Adipose tissue (tissue), 3 donors: ENCODE results near the gene TXNRD1. TPM values are rescaled to one million over a fixed set of nuclear protein-coding genes. Genes with fewer than 3 reads are reported as not detected.
"Not testable (repeated sequence)": the region's sequence is repeated elsewhere in the genome, so short reads cannot be mapped to it uniquely, and the experiment has no call there.

Source experiments
- H3K27ac ChIP-seq: one replicate; pipeline ENCODE4 v1.5.1; 2013; ENCODE audit warnings: low read depth, low read length
- WGBS, 3 donors: extraction: QIAGEN DNeasy Blood & Tissue Kit; methylation state at CpG; one replicate each; pipeline ENCODE4 v1.1.7; 2013; 5-methylcytosine and 5-hydroxymethylcytosine counted together
- polyA plus RNA-seq, 3 donors: library from polyadenylated mRNA; stranded (reverse); fragments of 200-250 nt; gene quantifications; one replicate each; pipeline ENCODE4 v1.2.3, GENCODE V29; 2013
- donor health status: healthy with polysubstance abuse.
- donor health status: Bipolar disorder and iron deficiency.
- donor health status: healthy.

The TXNRD1 gene
- polyA plus RNA-seq, 3 donors, result 12.7 to 72.1 (median 44.7) TPM

DNA sequence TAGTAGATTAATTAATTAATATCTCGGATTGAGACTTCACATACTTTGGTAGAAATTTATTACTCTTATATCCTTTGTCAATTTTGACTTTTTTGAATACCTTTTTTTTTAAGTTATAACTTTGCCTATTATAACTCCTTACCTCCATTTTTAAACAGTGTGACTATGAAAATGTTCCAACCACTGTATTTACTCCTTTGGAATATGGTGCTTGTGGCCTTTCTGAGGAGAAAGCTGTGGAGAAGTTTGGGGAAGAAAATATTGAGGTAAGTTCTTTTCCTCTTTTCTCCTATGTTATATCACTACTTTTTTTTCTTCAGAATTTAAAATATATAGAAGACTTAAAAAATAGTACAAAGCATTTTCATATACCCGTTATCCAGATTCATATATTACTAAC, 115.8 kb downstream of the TXNRD1 start:
- no peak overlapping the region for H3K27ac ChIP-seq
- WGBS, 3 donors, result 95 to 98% (median 96%) methylated on average over 2 of the region's 2 CpGs

DNA sequence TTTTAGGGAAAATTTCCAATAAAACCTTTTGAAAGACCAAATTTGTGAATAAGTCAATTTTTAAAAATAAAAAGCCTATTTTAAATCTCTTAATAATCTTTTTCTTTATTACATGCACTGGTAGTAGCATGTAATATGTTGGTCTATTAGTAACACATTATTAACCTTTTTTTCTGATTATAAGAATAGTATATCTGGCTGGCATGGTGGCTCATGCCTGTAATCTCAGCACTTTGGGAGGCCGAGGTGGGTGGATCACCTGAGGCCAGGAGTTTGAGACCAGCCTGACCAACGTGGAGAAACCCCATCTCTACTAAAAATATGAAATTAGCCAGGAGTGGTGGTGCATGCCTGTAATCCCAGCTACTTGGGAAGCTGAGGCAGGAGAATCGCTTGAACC, 116.7 kb downstream of the TXNRD1 start:
- WGBS, 3 donors, result 85 to 95% (median 90%) methylated on average over 3 of the region's 3 CpGs
- H3K27ac ChIP-seq, result not testable (repeated sequence)

DNA sequence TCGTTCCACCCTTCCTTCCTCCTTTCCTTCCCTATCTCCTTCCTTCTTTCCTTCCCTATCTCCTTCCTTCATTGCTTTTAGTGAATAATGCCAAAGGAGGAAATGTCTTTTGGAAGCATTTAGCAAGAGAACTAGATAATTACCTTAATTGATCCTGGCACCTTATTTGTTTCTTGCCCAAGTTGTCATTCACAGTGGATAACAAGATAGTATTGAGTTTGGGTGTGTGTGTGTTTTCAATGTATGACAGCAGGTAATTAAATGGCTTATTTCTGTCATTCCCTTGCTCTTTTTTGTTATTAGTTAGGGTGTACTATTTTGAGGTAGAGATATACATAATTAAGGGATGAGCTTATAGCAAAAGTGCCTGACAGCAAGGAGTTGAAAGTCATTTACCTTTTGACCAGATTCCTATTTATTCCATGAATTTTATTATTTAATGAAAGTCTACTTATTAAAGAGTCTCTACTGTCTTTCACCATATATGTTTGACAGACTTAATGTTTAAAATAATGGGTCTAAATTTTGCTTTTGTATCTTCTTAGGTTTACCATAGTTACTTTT, 118.2 kb downstream of the TXNRD1 start:
- 42 to 66% (median 47%) methylated on average over 1 of the region's 1 CpG for WGBS, 3 donors
- H3K27ac ChIP-seq, result no peak overlapping the region

DNA sequence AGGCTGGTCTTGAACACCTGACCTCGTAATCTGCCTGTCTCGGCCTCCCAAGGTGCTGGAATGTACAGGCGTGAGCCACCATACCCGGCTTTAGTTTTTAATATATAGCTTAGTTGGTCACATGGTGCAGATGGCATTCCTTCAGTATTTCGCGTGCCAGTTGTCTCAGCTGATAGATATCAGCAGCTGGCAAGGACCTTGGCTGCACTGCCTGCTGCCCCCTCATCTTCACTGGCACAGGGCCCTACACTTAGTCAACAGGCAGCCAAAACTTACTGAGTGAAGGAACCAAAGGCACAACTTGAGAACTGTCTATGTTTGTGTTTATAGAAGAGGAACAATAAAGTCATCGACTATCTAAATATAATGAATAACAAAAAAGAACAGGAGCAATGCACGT, 119.0 kb downstream of the TXNRD1 start:
- H3K27ac ChIP-seq, result no peak overlapping the region
- WGBS, 3 donors, result 77 to 87% (median 85%) methylated on average over 8 of the region's 8 CpGs

DNA sequence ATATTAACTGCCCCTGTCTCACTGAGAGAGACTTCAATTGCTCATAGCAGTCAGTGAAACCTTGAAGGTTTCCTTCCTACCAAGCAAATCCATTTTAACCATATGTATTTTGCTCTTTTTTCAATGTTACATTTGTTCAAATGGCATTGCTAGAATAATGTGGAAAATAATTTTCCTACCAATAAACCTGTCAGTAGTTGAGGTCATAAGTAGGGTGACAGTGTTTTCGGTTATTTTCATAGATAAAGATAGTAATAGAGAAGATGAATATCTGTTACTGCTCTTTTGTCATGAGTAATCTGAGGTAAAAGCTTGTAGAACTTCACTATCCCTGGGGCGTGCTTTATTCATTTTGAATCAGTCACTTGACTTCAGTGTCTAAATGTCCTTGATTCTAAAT, 120.5 kb downstream of the TXNRD1 start:
- WGBS, 3 donors, result 91 to 100% (median 96%) methylated on average over 2 of the region's 2 CpGs
- H3K27ac ChIP-seq, result no peak overlapping the region

DNA sequence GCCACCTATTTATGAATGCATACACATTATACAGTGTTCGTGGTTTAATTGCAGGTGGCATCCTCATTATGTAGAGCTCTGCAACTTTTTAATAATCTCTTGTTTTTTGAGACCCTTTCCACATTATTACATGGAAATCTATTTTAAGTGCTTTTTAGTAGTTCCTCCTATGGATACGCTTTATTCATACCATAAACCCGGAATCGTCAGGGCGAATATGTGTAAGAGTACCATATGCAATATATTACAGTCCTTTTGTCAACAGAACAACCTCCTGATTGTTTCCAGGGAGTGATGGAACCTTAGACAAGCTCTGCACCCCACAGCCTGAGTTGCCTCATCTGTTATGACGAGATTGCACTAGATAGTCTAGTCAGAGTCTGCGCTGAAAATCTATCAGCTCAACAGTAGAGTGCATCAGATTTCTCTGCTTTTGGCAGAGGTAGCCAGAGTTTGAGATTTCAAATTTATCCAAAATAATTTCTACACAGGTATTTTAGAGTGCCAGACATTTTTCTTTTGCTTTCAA, 121.5 kb downstream of the TXNRD1 start:
- H3K27ac ChIP-seq, result no peak overlapping the region
- WGBS, 3 donors, result 82 to 96% (median 96%) methylated on average over 7 of the region's 7 CpGs

DNA sequence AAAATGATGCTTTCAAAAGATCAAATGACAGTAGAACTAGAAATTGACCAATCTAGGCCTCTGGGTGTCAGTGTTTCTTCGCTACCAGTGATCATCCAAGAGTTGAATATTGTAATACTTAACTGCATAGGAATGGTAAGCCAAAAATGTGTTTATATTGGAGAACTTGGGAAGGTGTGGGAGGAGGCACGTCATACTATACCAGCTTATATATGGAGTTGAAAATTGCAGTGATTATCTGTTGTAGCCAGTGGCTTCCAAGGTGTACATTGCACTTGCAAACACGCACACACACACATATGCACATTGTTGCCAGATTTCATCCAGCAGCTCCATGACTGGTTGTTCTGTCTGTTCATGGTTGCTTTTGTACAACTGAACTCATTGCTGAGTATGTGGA, 124.1 kb downstream of the TXNRD1 start:
- no peak overlapping the region for H3K27ac ChIP-seq

DNA sequence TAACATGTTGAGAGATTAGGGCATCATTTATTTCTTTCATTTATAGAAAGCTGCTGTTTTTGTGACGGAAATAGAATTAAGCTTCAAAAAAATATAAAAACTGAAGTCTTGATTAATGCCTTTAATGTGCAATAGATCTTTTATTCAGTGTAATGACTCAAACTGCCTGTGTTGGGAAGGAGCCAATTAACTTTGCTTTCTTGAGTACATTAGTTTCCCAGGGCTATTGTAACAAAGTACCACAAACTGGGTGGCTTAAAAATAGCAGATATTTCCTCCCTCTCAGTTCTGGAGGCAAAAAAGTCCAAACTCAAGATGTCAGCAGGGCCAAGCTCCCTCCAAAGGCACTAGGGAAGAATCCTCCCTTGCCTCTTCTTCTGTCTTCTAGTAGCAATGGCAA, 124.6 kb downstream of the TXNRD1 start:
- no peak overlapping the region for H3K27ac ChIP-seq

More for the DNA sequence above, 124.1 kb downstream of the TXNRD1 start:
- 89 to 91% (median 91%) methylated on average over 3 of the region's 3 CpGs for WGBS, 3 donors

DNA sequence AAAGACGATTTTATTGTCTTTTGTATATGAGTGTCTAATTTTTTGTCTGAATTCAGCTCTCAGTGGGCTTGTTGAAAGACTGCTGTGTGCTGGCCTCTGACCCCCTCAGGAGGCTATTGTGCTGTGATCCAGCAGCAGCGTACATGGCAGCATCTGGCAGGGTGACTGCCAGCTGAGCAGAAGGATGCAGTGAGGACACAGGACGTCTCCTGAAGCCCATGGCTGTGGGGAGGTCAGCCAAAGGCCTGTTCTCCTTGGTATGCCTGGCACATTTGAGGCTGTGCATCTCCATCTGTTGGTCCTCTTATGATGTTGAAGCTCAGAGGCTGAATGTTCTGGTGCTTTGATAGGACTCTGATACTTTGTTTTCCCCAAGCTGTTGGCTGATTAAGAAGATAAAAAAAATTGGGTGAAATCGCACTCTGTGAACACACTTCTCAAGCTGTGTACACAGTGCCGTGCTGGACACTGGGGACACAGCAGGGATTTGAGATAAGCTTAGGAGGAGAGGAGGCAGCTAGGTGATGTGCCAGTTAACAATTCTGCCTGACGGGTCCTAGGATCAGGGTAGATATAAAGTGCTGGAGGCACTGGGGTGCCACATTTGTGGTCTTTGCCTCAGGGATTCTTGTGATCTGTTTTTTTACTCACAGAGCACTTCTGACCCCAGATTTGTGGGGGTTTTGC, 125.5 kb downstream of the TXNRD1 start:
- WGBS, 3 donors, result 82 to 84% (median 83%) methylated on average over 6 of the region's 6 CpGs
- H3K27ac ChIP-seq, result no peak overlapping the region

More for the DNA sequence above, 124.6 kb downstream of the TXNRD1 start:
- 59 to 88% (median 60%) methylated on average over 1 of the region's 1 CpG for WGBS, 3 donors

DNA sequence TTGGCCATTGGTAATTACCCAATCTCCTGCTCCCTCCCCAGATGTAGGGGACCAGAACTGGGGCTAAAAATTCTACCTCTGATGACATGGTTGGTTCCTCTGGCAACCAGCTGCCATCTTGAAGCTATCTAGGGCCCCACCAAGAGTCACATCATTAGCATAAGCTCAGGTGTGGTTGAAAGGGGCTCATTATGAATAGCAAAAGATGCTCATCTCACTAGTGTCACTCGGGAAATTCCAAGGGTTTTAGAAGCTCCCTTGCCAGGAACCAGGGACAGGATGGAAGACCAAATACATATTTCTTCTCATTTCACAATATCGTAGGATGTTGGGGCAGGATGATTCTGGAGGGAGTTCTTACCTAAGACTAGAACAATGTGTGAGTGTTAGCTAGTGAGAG, 126.6 kb downstream of the TXNRD1 start:
- WGBS, 3 donors, result 95 to 98% (median 97%) methylated on average over 2 of the region's 2 CpGs
- no peak overlapping the region for H3K27ac ChIP-seq

DNA sequence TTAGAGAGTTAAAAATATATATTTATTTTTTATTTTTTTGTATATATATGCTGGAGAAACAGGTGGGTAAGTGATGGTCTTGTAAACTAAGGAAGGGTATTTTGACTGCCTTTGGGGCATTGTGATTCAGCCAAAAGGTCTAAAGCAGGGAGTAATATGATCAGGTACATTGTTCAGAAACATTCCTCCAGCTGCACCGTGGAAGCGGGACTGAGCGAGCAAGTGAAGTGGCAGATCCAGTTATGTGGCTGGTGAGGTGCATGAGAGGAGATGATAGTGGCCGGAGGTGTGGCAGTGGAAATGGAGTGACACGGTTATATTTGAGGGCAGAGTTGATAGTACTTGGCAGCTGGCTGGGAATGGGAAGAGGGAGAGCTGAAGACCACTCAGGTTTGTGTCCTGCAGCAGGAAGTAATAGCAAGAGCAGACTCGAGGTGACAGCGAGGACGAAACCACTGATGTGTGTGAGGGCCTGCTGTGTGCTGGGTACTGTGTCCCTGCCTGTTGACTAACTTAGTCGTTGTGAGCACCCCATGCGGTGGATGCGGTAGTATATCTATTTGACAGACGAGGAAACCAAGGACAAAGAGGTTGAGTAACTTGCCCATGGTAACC, 127.2 kb downstream of the TXNRD1 start:
- WGBS, 3 donors, result 89 to 92% (median 91%) methylated on average over 12 of the region's 12 CpGs
- no peak overlapping the region for H3K27ac ChIP-seq

DNA sequence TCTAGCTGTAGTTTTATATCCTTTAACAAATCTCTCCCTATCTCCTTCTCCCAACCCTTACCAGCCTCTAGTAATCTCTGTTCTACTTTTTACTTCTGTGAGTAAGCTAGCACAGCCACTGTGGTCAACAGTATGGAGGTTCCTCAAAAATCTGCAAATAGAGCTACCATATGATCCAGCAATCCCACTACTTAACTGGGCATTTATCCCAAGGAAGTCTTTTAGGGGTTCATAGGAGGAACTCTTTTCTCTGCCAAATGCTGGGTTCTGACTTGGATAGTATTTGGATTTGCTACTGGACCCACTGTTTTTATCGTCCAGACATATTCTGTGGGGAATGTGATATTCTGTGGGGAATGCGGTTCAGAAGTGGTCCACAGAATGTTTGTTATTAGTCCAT, 129.1 kb downstream of the TXNRD1 start:
- no peak overlapping the region for H3K27ac ChIP-seq
- WGBS, 3 donors, result 85 to 89% (median 86%) methylated on average over 2 of the region's 2 CpGs

DNA sequence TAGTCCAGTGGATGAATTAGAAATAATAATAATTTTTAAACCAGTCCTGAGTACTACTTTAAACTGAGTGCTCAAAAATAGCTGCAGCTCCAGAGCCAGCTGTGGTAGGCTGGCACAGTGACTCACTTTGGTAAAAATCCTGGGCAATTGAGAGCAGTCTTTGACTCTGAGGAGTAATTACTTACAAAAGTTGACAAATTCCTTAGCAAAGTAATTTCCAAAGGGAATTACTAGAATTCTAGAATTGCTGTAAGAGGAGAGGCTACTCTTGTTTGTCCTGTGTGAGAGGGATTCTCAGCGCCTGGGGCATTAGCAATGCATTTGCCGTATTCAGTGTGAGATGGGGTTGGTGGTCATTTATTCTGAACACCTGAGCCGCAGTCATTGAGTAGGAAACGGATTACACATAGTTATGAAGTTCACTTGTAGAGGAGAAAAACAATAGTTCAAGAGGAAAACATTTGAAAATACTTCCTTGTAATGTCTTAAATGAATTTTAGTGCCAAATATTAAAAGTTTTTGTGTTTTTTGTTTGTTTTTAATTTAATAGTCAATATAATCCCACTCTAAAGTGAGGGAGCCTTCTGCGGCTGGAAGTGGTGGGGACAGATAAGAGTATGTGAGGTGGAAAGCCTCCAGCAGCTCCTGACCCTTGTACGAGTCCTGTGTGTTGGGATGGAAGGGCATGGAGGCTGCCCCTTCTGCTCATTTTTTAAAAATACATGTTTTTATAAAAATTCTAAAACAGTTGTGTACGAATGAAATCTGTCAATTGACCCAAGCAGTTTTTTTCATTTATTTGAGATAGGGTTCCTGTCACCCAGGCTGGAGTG, 129.9 kb downstream of the TXNRD1 start:
- H3K27ac ChIP-seq, result no peak overlapping the region
- WGBS, 3 donors, result 88 to 93% (median 91%) methylated on average over 7 of the region's 7 CpGs

DNA sequence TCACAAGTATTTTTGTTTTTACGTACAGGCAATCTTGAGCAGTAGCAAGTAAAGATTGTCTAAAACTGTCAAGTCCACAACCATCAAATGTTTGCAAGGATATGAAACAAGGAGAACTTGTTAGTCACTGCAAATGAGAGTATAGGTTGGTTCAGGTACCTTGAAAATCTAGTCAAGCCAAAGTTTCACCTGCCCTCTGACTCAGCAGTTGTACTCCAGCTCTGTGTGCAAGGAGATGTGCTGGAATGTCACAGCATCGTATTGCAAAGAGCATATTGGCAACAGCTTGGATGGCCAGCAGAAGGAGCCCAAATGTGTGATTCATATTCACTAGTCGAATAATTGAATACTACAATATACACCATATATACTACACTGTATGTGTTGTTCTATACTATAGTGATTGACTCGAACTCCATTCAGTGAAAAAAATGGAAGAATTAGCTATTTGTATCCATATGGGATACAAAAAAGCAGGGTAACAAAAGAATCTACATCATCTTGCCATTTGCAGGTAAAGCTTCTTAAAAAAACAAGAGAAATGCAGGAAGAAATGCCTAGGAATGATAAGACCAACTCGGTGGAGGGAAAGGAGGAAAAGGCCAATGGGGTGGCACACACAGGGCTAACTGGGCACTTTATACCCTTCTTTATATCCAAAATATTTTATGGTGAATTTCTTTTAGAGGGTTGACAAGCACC, 131.9 kb downstream of the TXNRD1 start:
- WGBS, 3 donors, result 80 to 88% (median 88%) methylated on average over 5 of the region's 5 CpGs
- H3K27ac ChIP-seq, result no peak overlapping the region

DNA sequence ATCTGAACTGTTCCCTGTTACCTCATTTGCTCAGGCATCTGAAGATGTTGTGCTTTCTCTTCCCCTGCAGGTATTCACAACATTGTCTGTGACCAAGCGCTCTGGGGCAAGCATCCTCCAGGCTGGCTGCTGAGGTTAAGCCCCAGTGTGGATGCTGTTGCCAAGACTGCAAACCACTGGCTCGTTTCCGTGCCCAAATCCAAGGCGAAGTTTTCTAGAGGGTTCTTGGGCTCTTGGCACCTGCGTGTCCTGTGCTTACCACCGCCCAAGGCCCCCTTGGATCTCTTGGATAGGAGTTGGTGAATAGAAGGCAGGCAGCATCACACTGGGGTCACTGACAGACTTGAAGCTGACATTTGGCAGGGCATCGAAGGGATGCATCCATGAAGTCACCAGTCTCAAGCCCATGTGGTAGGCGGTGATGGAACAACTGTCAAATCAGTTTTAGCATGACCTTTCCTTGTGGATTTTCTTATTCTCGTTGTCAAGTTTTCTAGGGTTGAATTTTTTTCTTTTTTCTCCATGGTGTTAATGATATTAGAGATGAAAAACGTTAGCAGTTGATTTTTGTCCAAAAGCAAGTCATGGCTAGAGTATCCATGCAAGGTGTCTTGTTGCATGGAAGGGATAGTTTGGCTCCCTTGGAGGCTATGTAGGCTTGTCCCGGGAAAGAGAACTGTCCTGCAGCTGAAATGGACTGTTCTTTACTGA, 132.9 kb downstream of the TXNRD1 start:
- H3K27ac ChIP-seq, result no peak overlapping the region
- 94 to 97% (median 95%) methylated on average over 11 of the region's 11 CpGs for WGBS, 3 donors

DNA sequence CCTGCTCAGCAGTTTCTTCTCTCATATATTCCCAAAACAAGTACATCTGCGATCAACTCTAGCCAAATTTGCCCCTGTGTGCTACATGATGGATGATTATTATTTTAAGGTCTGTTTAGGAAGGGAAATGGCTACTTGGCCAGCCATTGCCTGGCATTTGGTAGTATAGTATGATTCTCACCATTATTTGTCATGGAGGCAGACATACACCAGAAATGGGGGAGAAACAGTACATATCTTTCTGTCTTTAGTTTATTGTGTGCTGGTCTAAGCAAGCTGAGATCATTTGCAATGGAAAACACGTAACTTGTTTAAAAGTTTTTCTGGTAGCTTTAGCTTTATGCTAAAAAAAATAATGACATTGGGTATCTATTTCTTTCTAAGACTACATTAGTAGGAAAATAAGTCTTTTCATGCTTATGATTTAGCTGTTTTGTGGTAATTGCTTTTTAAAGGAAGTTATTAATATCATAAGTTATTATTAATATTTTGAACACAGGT, 133.5 kb downstream of the TXNRD1 start:
- WGBS, 3 donors, result 94 to 99% (median 96%) methylated on average over 2 of the region's 2 CpGs
- no peak overlapping the region for H3K27ac ChIP-seq

DNA sequence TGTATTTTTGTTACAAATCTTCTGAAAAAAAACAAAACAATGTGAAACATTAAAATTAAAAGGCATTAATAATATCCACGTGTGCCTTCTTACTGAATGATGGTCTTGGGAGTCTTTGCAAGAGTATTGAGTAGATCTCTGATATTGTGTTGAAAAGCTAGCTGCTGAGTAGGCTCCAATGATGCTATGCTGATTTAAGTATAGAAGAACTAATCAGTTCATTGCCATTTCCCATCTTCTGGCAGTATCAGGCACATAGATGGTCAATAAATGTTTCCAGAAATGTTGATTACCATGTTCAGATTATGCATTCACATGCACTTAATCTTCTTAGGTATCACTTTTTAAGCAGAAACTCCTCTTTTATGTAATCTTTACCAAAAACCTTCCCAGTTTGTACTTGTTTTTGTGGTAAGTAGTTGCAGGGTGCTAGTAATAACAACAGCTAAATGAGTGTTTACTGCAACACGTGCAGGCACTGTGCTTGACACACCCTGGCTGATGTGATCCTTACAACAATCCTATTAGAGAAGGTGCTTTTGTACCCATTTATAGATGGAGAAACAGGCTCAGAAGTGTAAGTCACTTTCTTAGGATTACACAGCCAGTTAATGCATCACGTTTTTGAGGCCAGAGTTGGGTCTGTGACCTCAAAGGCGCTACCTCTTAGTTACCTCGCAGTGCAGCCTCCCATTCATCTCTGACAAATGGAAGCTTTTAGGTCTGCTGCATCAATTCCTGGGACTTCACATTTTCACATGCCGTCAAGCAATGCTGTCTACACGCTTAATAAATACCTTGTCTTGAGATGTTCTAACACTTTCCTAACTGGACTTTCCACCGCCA, 134.9 kb downstream of the TXNRD1 start:
- WGBS, 3 donors, result 87 to 92% (median 88%) methylated on average over 8 of the region's 8 CpGs

More for the DNA sequence above, 134.9 kb downstream of the TXNRD1 start:
- H3K27ac ChIP-seq, result no peak overlapping the region
